Measurements from ENCODE around the gene KRTCAP2. TPM values are rescaled to one million over a fixed set of nuclear protein-coding genes. Genes with fewer than 3 reads are reported as not detected.

Gene KRTCAP2
- total RNA-seq, 1 donor from 2014 or later: 173 TPM

DNA sequence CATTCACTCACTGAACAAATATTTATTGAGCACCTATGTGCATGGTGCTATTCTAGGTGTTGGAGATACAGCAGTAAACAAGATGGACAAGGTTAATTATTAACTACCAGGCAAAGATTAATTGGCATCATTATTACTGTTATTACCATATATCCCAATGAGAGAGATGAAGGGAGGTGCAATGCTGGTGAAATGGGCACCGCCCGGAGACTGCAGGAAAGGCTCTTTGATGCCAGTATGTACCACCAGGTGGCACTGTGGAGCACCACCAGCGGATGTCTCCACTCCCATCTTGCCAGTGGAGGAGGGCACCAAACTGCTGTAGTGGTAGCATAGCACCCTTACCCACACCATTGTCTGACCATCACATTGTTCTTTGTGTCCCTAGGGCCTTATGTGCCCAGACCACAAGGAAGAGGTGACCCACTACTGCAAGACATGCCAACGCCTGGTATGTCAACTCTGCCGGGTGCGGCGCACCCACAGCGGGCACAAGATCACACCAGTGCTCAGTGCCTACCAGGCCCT, 3.5 kb upstream of the KRTCAP2 start:
- H3K4me3 Mint-ChIP-seq (ENCODE audit: unreplicated experiment): peak overlapping the region; percentile 14
- peaks cover 28% of the 10 kb centered on the region for H3K36me3 Mint-ChIP-seq (ENCODE audit: low read depth, unreplicated experiment)
- H3K27ac Mint-ChIP-seq (ENCODE audit: unreplicated experiment): peak overlapping the region; percentile 64

DNA sequence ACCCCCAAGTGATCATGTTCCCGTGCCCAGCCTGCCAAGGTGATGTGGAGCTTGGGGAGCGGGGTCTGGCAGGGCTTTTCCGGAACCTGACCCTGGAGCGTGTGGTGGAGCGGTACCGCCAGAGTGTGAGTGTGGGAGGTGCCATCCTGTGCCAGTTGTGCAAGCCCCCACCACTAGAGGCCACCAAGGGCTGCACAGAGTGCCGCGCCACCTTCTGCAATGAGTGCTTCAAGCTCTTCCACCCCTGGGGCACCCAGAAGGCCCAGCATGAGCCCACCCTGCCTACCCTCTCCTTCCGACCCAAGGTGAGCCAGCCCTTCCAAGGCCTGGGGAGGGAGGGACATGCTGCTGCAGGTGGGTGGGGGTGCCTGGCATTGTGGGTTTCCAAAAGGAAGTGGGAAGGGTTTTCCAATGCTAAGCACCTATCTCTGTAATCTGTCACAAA, 2.8 kb upstream of the KRTCAP2 start:
- no peak for DNase-seq (ENCODE audit: low spot score)
- Mint-ChIP-seq H3K4me1 (ENCODE audit: unreplicated experiment) (peaks cover 30% of the 10 kb centered on the region), H3K27me3 (ENCODE audit: unreplicated experiment) (peaks cover 8% of the 10 kb centered on the region), H3K27ac (ENCODE audit: unreplicated experiment) (no peak overlapping the region), H3K36me3 (ENCODE audit: low read depth, unreplicated experiment) (peaks cover 28% of the 10 kb centered on the region), H3K9me3 (ENCODE audit: unreplicated experiment) (no peaks in the 10 kb centered on the region), H3K4me3 (ENCODE audit: unreplicated experiment) (no peak overlapping the region)
- no peak for TF ChIP-seq CTCF (IDR thresholded peaks at IDR 0.05; ENCODE audit: unreplicated experiment)

More for the DNA sequence above, 3.5 kb upstream of the KRTCAP2 start:
- peaks cover 30% of the 10 kb centered on the region for H3K4me1 Mint-ChIP-seq (ENCODE audit: unreplicated experiment)
- peaks cover 8% of the 10 kb centered on the region for H3K27me3 Mint-ChIP-seq (ENCODE audit: unreplicated experiment)
- peak; percentile 81 for TF ChIP-seq CTCF (IDR thresholded peaks at IDR 0.05; ENCODE audit: unreplicated experiment)
- no peaks in the 10 kb centered on the region for H3K9me3 Mint-ChIP-seq (ENCODE audit: unreplicated experiment)
- peak; percentile 86 for DNase-seq (ENCODE audit: low spot score)

DNA sequence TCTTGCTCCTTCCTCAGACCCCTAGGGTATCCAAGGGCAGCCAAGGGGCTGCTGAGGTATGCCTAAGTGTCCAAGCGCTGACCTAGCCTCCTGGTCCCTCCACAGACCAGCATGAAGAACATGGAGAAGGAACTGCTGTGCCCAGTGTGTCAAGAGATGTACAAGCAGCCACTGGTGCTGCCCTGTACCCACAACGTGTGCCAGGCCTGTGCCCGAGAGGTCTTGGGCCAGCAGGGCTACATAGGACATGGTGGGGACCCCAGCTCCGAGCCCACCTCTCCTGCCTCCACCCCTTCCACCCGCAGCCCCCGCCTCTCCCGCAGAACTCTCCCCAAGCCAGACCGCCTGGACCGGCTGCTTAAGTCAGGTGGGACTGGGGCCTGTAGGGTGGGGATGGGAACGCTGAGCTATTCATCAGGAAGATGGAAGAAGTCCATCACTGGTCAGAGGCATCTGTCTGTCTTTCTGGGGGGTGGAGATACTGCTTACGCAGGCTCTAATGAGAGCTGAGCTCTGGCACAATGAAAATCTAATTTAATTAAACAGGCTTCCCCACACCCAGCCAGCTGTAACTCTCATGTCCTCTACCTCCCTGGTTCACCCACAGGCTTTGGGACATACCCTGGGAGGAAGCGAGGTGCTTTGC, 2.3 kb upstream of the KRTCAP2 start:
- no peak for TF ChIP-seq CTCF (IDR thresholded peaks at IDR 0.05; ENCODE audit: unreplicated experiment)

GRCh38 chr1:155174324-155175280, 1.5 kb upstream of the KRTCAP2 start:
- peaks cover 30% of the 10 kb centered on the region for H3K4me1 Mint-ChIP-seq (ENCODE audit: unreplicated experiment)
- TF ChIP-seq CTCF (IDR thresholded peaks at IDR 0.05; ENCODE audit: unreplicated experiment): no peak
- peak overlapping the region; percentile 97 for H3K4me3 Mint-ChIP-seq (ENCODE audit: unreplicated experiment)
- peaks cover 8% of the 10 kb centered on the region for H3K27me3 Mint-ChIP-seq (ENCODE audit: unreplicated experiment)
- peak; percentile 49 for DNase-seq (ENCODE audit: low spot score)
- H3K36me3 Mint-ChIP-seq (ENCODE audit: low read depth, unreplicated experiment): peaks cover 34% of the 10 kb centered on the region
- H3K9me3 Mint-ChIP-seq (ENCODE audit: unreplicated experiment): no peaks in the 10 kb centered on the region
- no peak overlapping the region for H3K27ac Mint-ChIP-seq (ENCODE audit: unreplicated experiment)

More for the DNA sequence above, 2.3 kb upstream of the KRTCAP2 start:
- DNase-seq (ENCODE audit: low spot score): no peak
- H3K9me3 Mint-ChIP-seq (ENCODE audit: unreplicated experiment): no peaks in the 10 kb centered on the region
- peak overlapping the region; percentile 87 for H3K4me3 Mint-ChIP-seq (ENCODE audit: unreplicated experiment)
- no peak overlapping the region for H3K27ac Mint-ChIP-seq (ENCODE audit: unreplicated experiment)
- H3K27me3 Mint-ChIP-seq (ENCODE audit: unreplicated experiment): peaks cover 8% of the 10 kb centered on the region
- peaks cover 29% of the 10 kb centered on the region for H3K36me3 Mint-ChIP-seq (ENCODE audit: low read depth, unreplicated experiment)
- peaks cover 30% of the 10 kb centered on the region for H3K4me1 Mint-ChIP-seq (ENCODE audit: unreplicated experiment)
